Sigmoid colon (tissue), 7 donors: ENCODE results near the gene GATA2. TPM values are rescaled to one million over a fixed set of nuclear protein-coding genes. Genes with fewer than 3 reads are reported as not detected.

Source experiments
- DNase-seq: peaks from one replicate; pipeline ENCODE4 v3.0.0-alpha.2; 2019
- H3K27ac ChIP-seq, 4 donors: fragments of 200-600 bp; sonication (generic); one replicate each; pipeline ENCODE4 v1.5.1; 2016 to 2019; ENCODE audit warnings: mild to moderate bottlenecking in 1 of 4
- H3K27me3 ChIP-seq, 3 donors: fragments of 200-600 bp; sonication (generic); one replicate each; pipeline ENCODE4 v1.5.1; 2019; ENCODE audit warnings: mild to moderate bottlenecking in 1 of 3
- H3K36me3 ChIP-seq, 4 donors: fragments of 200-600 bp; sonication (generic); one replicate each; pipeline ENCODE4 v1.5.1; 2016 to 2019
- H3K4me1 ChIP-seq, 4 donors: fragments of 200-600 bp; sonication (generic); one replicate each; pipeline ENCODE4 v1.5.1; 2017 to 2019
- H3K4me3 ChIP-seq, 4 donors: fragments of 200-600 bp; sonication (generic); one replicate each; pipeline ENCODE4 v1.5.1; 2017 to 2019; ENCODE audit warnings: mild to moderate bottlenecking in 2 of 4, moderate library complexity in 1 of 4
- H3K9me3 ChIP-seq, 4 donors: fragments of 200-600 bp in 3 of 4; sonication (generic) in 3 of 4; one replicate each; pipeline versions ENCODE4 v1.5.1 to v1.6.1; 2013 to 2019
- EP300 ChIP-seq, 4 donors: sonication (generic); formaldehyde crosslinking; IDR thresholded peaks; one replicate each; pipeline ENCODE4 v1.6.1; 2017; ENCODE audit warnings: antibody characterized with exemption in 4 of 4
- POLR2A ChIP-seq, 2 donors: fragments of 450-650 bp; IDR thresholded peaks; one replicate each; pipeline ENCODE4 v1.6.1; 2016; ENCODE audit warnings: antibody characterized with exemption in 2 of 2, mild to moderate bottlenecking in 2 of 2, moderate library complexity in 2 of 2
- POLR2AphosphoS5 ChIP-seq, 4 donors: sonication (generic); formaldehyde crosslinking; IDR thresholded peaks; one replicate each; pipeline ENCODE4 v1.6.1; 2017; ENCODE audit warnings: antibody characterized with exemption in 4 of 4
- WGBS, 2 donors: extraction: QIAGEN DNeasy Blood & Tissue Kit; methylation state at CpG; one replicate each; pipeline ENCODE4 v1.1.7; 2013; 5-methylcytosine and 5-hydroxymethylcytosine counted together
- intact Hi-C: fragments of 100-400 bp; cut with DNase I; formaldehyde crosslinking; loops from one replicate; pipeline ENCODE4 v1.15.1; 2023
- polyA plus RNA-seq, 3 donors: library from polyadenylated mRNA; stranded (reverse); fragments of 200-250 nt; gene quantifications; one replicate each; pipeline ENCODE4 v1.2.3, GENCODE V29; 2013
- total RNA-seq, 4 donors: library from RNA; depleted of rRNA; stranded (reverse); fragments of >200 nt; gene quantifications; one replicate each; pipeline ENCODE4 v1.1.0, GENCODE V29; 2016
- TF ChIP-seq, protein P1 (sequence below), 4 experiments: fragments of 450-650 bp in 3 of 4; fragments of 200-600 bp in 1 of 4; IDR thresholded peaks; one replicate each; pipeline ENCODE4 v1.5.1; 2016 to 2019; ENCODE audit warnings: antibody characterized with exemption in 4 of 4, mild to moderate bottlenecking in 3 of 4, moderate library complexity in 2 of 4
- donor health status: healthy with polysubstance abuse.
- donor health status: Bipolar disorder and iron deficiency.
- donor health status: healthy.

The GATA2 gene
- total and polyA plus RNA-seq, 7 donors = 0.46 to 6.6 (median 3.5) TPM

DNA sequence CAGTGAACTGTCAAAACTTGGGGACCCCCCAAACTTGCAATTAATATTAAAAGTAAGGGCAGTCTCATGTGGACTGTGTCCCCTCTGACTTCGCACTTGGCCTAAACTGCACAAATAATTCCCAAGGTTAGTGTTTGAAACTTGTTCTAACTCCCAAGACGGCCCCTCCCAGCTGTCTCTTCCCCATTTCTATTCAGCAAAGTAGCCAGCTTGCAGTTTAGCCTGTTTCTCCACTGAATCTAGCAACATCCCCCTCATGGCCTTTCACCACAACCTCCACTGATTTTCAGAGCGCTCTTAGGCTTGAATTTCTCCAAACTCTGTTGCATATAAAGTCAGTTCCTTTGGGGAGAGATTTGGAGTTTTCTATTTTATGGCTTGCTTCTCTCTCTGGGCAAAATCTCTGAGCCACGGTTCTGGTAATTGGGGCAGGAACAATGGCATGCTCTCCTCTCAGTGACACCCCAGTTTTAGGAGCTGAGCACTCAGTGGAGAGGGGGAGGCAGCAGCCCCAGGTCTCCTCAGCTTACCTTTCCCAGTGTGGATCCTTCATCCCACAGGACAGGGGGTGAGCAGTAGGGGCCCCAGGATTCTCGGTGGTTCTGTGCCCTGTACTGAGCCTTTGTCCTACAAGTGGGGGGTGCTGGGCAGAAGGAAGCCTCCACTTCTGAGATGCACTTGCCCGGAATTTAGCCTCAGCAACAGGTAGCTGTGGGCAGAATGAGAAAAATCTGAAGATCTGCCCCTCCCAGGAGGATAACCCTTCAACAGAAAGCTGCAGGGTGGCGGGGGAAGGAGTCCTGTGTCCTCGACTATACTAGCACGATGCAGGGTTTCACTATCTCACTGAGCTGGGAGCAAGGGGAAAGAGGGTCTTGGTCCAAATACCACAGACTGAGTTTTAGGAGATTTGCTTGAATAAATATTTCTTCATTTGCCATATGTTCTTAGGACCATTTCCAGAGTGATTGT, 39.3 kb upstream of the GATA2 start:
- Histone ChIP-seq H3K4me3 (no peak overlapping the region), H3K9me3 (no peaks in the 10 kb centered on the region), H3K4me1 (no peaks in the 10 kb centered on the region), H3K36me3 (no peaks in the 10 kb centered on the region), H3K27me3 (peaks cover 0 to 35% (median 8%) of the 10 kb centered on the region in 3 donors), H3K27ac (no peak overlapping the region)
- 52 to 62% methylated on average over 9 of the region's 9 CpGs for WGBS, 2 donors
- DNase-seq = no peak
- intact Hi-C loops = no loop called here
- TF ChIP-seq EP300 (IDR thresholded peaks at IDR 0.05) (no peak), POLR2A (IDR thresholded peaks at IDR 0.05) (no peak), POLR2AphosphoS5 (IDR thresholded peaks at IDR 0.05) (no peak)
- TF ChIP-seq, protein P1, sequence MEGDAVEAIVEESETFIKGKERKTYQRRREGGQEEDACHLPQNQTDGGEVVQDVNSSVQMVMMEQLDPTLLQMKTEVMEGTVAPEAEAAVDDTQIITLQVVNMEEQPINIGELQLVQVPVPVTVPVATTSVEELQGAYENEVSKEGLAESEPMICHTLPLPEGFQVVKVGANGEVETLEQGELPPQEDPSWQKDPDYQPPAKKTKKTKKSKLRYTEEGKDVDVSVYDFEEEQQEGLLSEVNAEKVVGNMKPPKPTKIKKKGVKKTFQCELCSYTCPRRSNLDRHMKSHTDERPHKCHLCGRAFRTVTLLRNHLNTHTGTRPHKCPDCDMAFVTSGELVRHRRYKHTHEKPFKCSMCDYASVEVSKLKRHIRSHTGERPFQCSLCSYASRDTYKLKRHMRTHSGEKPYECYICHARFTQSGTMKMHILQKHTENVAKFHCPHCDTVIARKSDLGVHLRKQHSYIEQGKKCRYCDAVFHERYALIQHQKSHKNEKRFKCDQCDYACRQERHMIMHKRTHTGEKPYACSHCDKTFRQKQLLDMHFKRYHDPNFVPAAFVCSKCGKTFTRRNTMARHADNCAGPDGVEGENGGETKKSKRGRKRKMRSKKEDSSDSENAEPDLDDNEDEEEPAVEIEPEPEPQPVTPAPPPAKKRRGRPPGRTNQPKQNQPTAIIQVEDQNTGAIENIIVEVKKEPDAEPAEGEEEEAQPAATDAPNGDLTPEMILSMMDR (IDR thresholded peaks at IDR 0.05) = no peak

DNA sequence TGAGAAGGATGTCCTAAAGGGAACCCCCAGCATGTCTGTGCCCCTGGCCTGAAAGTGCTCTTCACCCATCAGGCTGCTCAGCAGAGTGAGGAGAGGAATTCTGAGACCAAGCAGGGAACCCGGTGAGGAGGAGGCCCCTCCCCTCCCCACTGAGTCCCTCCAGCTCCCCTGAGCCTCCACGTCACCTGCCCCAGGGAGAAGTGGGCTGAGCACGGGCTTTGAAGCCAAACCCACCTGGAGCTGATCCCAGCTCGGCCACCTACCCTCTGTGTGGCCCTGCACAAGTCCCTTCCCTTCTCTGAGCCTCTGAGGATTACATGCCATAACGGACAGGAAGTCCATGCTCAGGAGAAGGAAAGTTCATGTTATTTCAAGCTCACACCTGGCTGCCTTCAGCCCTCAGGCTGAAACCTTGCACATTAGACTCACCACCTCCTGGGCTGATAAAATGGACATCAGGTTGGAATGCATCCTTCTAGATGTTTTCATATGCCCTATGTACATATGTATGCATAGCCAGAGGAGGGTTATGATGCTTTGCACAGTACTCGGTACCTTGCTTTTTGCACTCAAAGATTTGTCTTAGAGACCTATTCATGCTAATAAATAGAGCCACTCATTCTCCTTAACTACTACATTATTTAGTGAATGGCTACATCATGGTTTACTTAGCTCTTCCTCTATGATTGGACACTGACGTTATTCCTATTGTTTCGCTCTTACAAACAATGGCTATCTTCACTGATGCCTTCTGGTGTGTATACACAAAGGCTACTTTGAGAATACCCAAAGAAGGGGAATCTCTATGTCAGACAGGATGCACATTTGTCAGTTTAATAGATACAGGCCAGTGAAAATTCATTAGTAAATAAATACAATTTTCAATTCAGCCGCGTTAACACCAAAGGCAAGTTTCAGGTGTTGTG, 31.6 kb upstream of the GATA2 start:
- Histone ChIP-seq H3K4me3 (no peak overlapping the region), H3K9me3 (no peaks in the 10 kb centered on the region), H3K27me3 (peaks cover 0 to 37% (median 0%) of the 10 kb centered on the region in 3 donors), H3K36me3 (no peaks in the 10 kb centered on the region), H3K27ac (no peak overlapping the region), H3K4me1 (no peaks in the 10 kb centered on the region)
- DNase-seq = no peak
- TF ChIP-seq, protein P1 (IDR thresholded peaks at IDR 0.05) = no peak
- TF ChIP-seq POLR2AphosphoS5 (IDR thresholded peaks at IDR 0.05) (no peak), EP300 (IDR thresholded peaks at IDR 0.05) (no peak), POLR2A (IDR thresholded peaks at IDR 0.05) (no peak)
- WGBS, 2 donors = 62 to 75% methylated on average over 10 of the region's 10 CpGs
- intact Hi-C loops = no loop called here

DNA sequence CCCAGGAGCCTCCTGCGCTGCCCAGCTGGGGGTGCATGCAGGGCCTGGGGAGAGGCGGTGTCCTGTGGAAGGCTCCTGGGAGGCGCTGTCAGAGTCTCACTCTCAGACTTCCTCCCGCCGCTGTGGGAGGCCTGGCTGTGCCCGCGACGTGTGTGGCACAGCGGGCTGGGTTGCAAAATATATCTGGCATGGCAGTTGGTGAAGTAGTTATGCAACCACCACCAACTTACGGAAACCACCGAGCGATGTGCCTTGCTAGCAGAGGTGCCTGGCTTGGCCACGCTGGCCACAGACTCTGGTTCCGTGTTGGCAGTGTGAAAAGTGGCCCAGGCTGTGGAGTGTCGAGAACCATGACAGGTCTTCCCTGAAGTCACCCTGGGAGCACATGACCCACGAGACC, 30.6 kb upstream of the GATA2 start:
- no peak for TF ChIP-seq POLR2AphosphoS5 (IDR thresholded peaks at IDR 0.05)
- TF ChIP-seq EP300 (IDR thresholded peaks at IDR 0.05) = no peak
- TF ChIP-seq, protein P1 (IDR thresholded peaks at IDR 0.05) = no peak
- TF ChIP-seq POLR2A (IDR thresholded peaks at IDR 0.05) = no peak
- Histone ChIP-seq H3K9me3 (no peaks in the 10 kb centered on the region), H3K36me3 (no peaks in the 10 kb centered on the region), H3K4me3 (no peak overlapping the region), H3K27me3 (peaks cover 0 to 47% (median 0%) of the 10 kb centered on the region in 3 donors), H3K27ac (no peak overlapping the region), H3K4me1 (no peaks in the 10 kb centered on the region)
- 87 to 91% methylated on average over 16 of the region's 16 CpGs for WGBS, 2 donors
- intact Hi-C loops = no loop called here
- no peak for DNase-seq

- 91% methylated on average over 1 of the region's 1 CpG for WGBS, 2 donors
- H3K27me3 ChIP-seq = peaks cover 0 to 48% (median 0%) of the 10 kb centered on the region in 3 donors
Measured at GRCh38 chr3:128521715-128522114, 28.7 kb upstream of the GATA2 start.

More at GRCh38 chr3:128521715-128522114, 28.7 kb upstream of the GATA2 start:
- H3K36me3 ChIP-seq = no peaks in the 10 kb centered on the region
- DNase-seq = no peak
- H3K4me3 ChIP-seq = no peak overlapping the region
- H3K27ac ChIP-seq = no peak overlapping the region
- no peaks in the 10 kb centered on the region for H3K9me3 ChIP-seq
- intact Hi-C loops = no loop called here
- TF ChIP-seq POLR2AphosphoS5 (IDR thresholded peaks at IDR 0.05) (no peak), EP300 (IDR thresholded peaks at IDR 0.05) (no peak), POLR2A (IDR thresholded peaks at IDR 0.05) (no peak)
- TF ChIP-seq, protein P1 (IDR thresholded peaks at IDR 0.05) = no peak
- no peaks in the 10 kb centered on the region for H3K4me1 ChIP-seq
